Measurements from ENCODE around the gene LMBR1L.
"Not testable (repeated sequence)": the region's sequence is repeated elsewhere in the genome, so short reads cannot be mapped to it uniquely, and the experiment has no call there.

The LMBR1L gene

GRCh38 chr12:49084438-49084837 is 26.2 kb downstream of the LMBR1L start:
- DNase-seq: no peak

GRCh38 chr12:49079793-49080192 is 30.9 kb downstream of the LMBR1L start:
- DNase-seq: no peak

GRCh38 chr12:49070971-49071370 is 39.7 kb downstream of the LMBR1L start:
- no peak for DNase-seq

- peak; percentile 94 for DNase-seq
Observed at GRCh38 chr12:49069507-49070346, 40.9 kb downstream of the LMBR1L start, which contains the start of gene RHEBL1. RHEBL1 (minus strand) TSS chr12:49069979; CDS start chr12:49069785, 194 bp downstream.

DNA sequence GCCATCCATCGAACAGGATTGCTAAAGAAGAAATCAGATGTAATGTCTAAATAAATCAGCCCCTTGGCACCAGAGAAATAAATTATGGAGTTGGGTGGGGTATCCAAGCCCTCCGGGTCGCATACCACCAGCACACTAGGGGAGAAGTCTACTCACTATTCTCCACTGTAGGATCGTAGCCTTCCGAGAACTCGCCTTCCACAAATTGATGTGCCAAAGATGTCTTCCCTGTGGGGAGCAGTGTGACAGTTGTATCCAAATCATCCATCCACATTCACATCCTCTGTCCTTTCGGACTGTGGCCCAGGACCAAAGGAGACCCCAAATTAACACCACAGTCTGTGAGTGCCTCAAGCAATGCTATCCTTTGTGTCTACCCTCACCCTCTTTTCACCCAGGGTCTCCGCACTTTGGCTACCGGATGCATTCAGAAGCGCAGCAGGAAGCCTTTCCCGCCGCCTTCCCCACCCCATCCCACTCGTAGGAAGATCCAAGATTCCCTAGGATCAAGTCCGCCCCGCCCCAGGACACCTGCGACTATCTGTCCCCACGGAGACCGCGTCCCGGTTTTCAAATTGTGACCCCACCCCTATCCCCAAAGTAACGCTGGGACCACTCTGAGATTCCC is 41.7 kb downstream of the LMBR1L start:
- no peak for DNase-seq

GRCh38 chr12:49066120-49066519 is 44.5 kb downstream of the LMBR1L start:
- no peak for DNase-seq

- no peak for DNase-seq
Observed at GRCh38 chr12:49064767-49065152, 45.9 kb downstream of the LMBR1L start.

DNA sequence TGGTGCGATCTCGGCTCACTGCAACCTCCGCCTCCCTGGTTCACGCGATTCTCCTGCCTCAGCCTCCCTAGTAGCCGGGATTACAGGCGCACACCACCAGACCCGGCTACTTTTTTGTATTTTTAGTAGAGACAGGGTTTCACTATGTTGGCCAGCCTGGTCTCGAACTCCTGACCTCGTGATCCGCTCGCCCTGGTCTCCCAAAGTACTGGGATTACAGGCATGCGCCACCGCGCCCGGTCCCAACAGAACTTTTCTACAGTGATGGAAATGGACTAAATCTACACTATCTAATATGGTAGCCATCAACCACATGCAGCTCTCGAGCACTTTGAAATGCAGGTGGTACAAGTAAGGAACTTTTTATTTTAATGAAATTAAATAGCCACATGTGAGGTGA is 48.7 kb downstream of the LMBR1L start:
- not testable (repeated sequence) for DNase-seq

GRCh38 chr12:49061157-49061650 is 49.4 kb downstream of the LMBR1L start:
- no peak for DNase-seq

DNA sequence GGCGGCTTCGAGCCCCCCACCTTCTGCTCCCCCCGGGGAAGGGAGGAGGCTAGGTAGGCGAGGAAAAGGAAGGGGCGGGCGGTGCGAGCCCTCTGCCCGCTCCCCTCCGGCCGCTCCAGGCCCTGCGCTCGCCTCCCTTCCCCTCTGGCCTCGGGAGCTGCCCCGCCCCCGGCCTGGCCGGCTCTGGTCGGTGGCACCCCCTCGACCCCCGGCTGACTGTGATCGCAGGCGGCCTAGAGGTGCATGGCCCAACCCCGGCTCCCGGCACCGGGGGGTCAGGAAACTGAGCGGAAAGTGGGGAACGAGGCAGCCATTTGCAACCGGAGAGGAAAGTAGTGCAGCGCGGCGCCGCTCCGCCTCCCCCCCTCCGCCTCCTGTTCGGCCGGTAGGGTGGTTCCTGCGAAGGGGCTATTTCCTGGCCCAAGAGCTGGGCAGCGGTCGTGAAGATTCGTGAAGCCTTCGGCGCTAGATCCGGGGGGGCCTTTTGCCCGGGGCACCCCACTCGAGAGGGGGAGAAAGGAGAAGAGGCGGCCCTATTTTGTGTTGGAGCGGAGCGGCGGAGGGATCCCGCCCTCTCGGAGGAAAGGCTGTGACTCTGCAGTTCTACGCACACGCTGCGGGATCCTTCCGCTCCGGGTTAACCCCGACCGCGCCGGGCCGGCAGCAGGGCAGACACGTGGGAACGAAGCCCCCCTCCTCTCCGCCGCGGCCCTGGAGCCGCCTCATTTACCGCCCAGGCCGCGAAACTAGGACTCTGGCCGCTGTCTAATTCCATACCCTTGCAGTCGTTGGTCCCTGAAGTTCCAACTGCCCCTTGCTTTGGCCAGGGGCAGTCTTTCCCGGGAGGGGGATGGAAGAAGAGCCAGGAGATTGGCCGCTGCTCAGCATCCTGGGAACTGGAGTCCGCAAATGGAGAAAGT is 50.1 kb downstream of the LMBR1L start, which contains the start of gene KMT2D:
TSS of gene KMT2D (minus strand) at position 558 of the 920 bp plus-strand sequence. CDS start 5,470 bp downstream, outside the sequence.
- DNase-seq: peak; percentile 75

GRCh38 chr12:49059299-49060171 is 51.1 kb downstream of the LMBR1L start:
- no peak for DNase-seq

- no peak for DNase-seq
Observed at GRCh38 chr12:49059045-49059298, 51.7 kb downstream of the LMBR1L start.

- DNase-seq: no peak
Observed at GRCh38 chr12:49058366-49059044, 52.1 kb downstream of the LMBR1L start.

GRCh38 chr12:49057888-49058287 is 52.8 kb downstream of the LMBR1L start:
- DNase-seq: no peak

- no peak for DNase-seq
Observed at GRCh38 chr12:49055978-49056754, 54.5 kb downstream of the LMBR1L start.

GRCh38 chr12:49055092-49055491 is 55.6 kb downstream of the LMBR1L start:
- no peak for DNase-seq

DNA sequence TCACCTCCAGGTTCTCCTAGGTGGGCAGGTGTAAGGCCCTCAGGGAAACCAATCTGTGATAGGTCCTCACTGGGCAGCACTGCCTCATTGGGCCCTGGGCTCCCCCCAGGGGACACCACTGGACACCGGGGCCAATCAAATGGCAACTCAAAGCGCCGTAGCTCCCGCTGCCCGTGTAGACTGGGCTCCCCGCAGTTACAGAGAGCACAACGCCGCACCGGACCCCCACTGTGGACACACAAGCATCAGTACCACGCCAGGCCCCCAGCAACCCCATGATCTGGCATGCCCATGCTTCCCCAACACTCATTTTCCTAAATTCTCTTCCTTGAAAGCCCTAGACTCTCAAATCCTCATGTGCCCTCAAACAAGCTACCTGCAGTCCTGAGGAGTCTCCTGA is 56.1 kb downstream of the LMBR1L start:
- DNase-seq: no peak

DNA sequence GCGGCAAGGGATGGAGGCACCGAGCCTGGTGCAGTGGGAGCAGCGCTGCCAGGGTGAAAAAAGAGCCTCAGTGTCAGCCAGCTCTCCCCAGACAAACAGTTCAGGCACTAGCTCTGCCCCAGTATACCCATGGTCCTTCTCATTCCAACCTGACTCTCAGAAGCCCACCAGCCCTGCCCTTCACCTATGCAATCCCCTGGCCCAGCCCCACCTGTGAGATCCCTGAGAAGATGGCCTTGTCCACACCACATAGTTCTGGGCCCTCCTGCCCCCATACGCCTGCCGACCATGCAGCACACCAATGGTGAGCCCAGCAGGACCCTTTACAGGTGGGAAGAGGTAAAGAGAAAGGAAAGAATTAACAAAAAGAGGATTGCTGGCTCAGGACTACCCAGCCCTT is 56.6 kb downstream of the LMBR1L start:
- DNase-seq: no peak

DNA sequence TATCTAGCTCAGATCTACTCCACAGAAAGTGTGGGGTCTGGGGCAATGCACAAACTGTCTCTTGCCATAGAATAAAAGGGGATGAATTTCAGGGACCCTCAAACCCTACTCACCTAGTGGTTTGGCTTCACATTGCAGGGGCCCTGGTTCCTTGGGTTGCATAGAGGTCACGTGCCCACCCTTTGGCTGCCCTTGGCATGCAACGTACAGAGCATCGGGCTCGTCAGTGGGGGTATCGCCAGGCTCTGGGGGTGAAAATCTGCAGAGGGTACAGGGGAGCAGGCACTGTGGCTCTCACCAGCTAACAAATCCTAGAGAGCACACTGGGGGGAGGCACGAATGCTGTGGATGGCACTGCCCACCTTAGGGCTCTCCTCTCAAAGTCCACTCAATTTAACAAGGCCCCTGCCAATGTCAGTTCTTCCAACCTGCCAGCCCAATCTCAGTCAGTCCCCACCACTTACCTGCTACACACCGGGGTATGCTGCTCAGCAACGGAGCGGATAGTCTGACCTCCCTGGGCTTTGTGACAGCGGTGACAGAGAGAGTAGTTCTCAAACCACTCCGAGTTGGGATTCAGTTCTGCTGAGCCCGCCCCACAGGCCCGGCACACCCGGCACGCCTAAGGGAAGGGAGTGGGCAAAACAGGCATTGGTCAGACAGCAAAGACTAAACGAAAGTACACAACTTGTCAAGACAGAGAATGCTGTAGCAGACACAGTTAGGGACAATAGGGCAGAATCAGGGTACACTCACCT is 58.0 kb downstream of the LMBR1L start:
- DNase-seq: no peak
